H1 (cell line): Measurements from ENCODE around the gene MAGI1. TPM values are rescaled to one million over a fixed set of nuclear protein-coding genes. Genes with fewer than 3 reads are reported as not detected.

ENCODE experiments used
- CTCF ChIA-PET: fragments of 300-600 bp; sonication (Branson Sonifier 250); formaldehyde crosslinking; loops from one replicate; lab custom pipeline; 2021; ENCODE audit not compliant: partially characterized antibody; lab: Charles Lee
- POLR2A ChIA-PET: fragments of 300-600 bp; sonication (Branson Sonifier 250); formaldehyde crosslinking; loops from one replicate; lab custom pipeline; 2021; ENCODE audit warnings: inconsistent platforms; ENCODE audit not compliant: partially characterized antibody; lab: Charles Lee
- DNase-seq, 2 experiments: peaks; one replicate each; pipeline versions ENCODE4 v3.0.0 to v3.0.0-alpha.2; 2010 to 2022; ENCODE audit warnings: low spot score in 2 of 2, low read depth in 1 of 2, mixed read lengths in 1 of 2
- FAIRE-seq: peaks from 2 replicates; lab custom pipeline; 2011; peaks lifted over from hg19 to GRCh38; lab: Jason Lieb, UNC
- H2AFZ ChIP-seq: 2 replicates; pipeline ENCODE4 v1.8.1; 2012; ENCODE audit warnings: low read length, inconsistent platforms
- H2AK5ac ChIP-seq: 2 replicates; pipeline ENCODE4 v1.6.1; 2013; ENCODE audit warnings: low read depth, low read length
- H2BK120ac ChIP-seq: replicated peaks from 2 replicates; pipeline ENCODE3; 2013; ENCODE audit warnings: low read depth, low read length, inconsistent platforms
- H2BK12ac ChIP-seq: 2 replicates; pipeline ENCODE4 v1.6.1; 2013; ENCODE audit warnings: low read depth, low read length
- H2BK15ac ChIP-seq: 2 replicates; pipeline ENCODE4 v1.6.1; 2013; ENCODE audit warnings: low read length
- H2BK20ac ChIP-seq: 2 replicates; pipeline ENCODE4 v1.6.1; 2013; ENCODE audit warnings: low read length
- H2BK5ac ChIP-seq: 2 replicates; pipeline ENCODE4 v1.6.1; 2013; ENCODE audit warnings: low read depth, low read length
- H3K14ac ChIP-seq: 2 replicates; pipeline ENCODE4 v1.6.1; 2013; ENCODE audit warnings: inconsistent platforms; ENCODE audit not compliant: insufficient read length
- H3K18ac ChIP-seq: 2 replicates; pipeline ENCODE4 v1.6.1; 2013; ENCODE audit warnings: low read length; ENCODE audit errors: extremely low read depth
- H3K23ac ChIP-seq: 2 replicates; pipeline ENCODE4 v1.6.1; 2013; ENCODE audit warnings: inconsistent platforms; ENCODE audit not compliant: insufficient read length
- H3K23me2 ChIP-seq: 2 replicates; pipeline ENCODE4 v1.6.1; 2013; ENCODE audit warnings: low read depth, low read length
- H3K27ac ChIP-seq: 2 replicates; pipeline ENCODE4 v1.6.1; 2011; ENCODE audit warnings: low read depth, low read length, inconsistent platforms
- H3K27me3 ChIP-seq, 4 experiments: replicated peaks in 1 of 4; 1 replicate in 1 of 4; 2 replicates in 3 of 4; pipeline versions ENCODE4 v1.6.1 to v1.8.1; 2011 to 2013; ENCODE audit warnings: low read length in 3 of 4, mild to moderate bottlenecking in 3 of 4, inconsistent platforms in 2 of 4, mixed read lengths in 2 of 4, moderate library complexity in 1 of 4; ENCODE audit not compliant: control insufficient read depth in 3 of 4, insufficient read depth in 3 of 4; ENCODE audit errors: extremely low read depth in 1 of 4
- H3K36me3 ChIP-seq, 4 experiments: 2 replicates each; pipeline versions ENCODE4 v1.6.1 to v1.8.1; 2011 to 2013; ENCODE audit warnings: mild to moderate bottlenecking in 4 of 4, low read length in 3 of 4, moderate library complexity in 2 of 4, control low read depth in 1 of 4, inconsistent platforms in 1 of 4; ENCODE audit not compliant: insufficient read depth in 4 of 4, control insufficient read depth in 2 of 4
- H3K4ac ChIP-seq: replicated peaks from 2 replicates; pipeline ENCODE3; 2013; ENCODE audit warnings: low read length, low read depth, mixed read lengths, inconsistent platforms; ENCODE audit not compliant: insufficient read length
- H3K4me1 ChIP-seq, 4 experiments: replicated peaks in 1 of 4; 1 replicate in 1 of 4; 2 replicates in 3 of 4; pipeline versions ENCODE4 v1.6.1 to v1.8.1; 2011 to 2013; ENCODE audit warnings: low read length in 3 of 4, inconsistent platforms in 2 of 4, mixed read lengths in 1 of 4; ENCODE audit not compliant: insufficient read depth in 4 of 4, control insufficient read depth in 3 of 4
- H3K4me2 ChIP-seq, 2 experiments: 2 replicates each; pipeline versions ENCODE4 v1.6.1 to v1.8.1; 2011 to 2013; ENCODE audit warnings: low read depth in 2 of 2, low read length in 2 of 2, control low read depth in 1 of 2, inconsistent platforms in 1 of 2, mild to moderate bottlenecking in 1 of 2; ENCODE audit not compliant: insufficient read depth in 1 of 2
- H3K4me3 ChIP-seq, 4 experiments: fragments of 200-600, 300-600 bp in 1 of 4; sonication (generic), shearing (Covaris generic), sonication (Bioruptor Twin) in 1 of 4; 2 replicates each; pipeline versions ENCODE4 v1.5.1 to v1.8.1; 2011 to 2016; ENCODE audit warnings: low read length in 4 of 4, low read depth in 3 of 4, control low read depth in 2 of 4, inconsistent platforms in 2 of 4, mild to moderate bottlenecking in 2 of 4, mixed read lengths in 1 of 4, moderate library complexity in 1 of 4; ENCODE audit not compliant: insufficient read depth in 2 of 4; ENCODE audit errors: extremely low read depth in 1 of 4
- H3K56ac ChIP-seq: replicated peaks from 2 replicates; pipeline ENCODE3; 2013; ENCODE audit warnings: low read depth, mild to moderate bottlenecking, mixed read lengths, low read length, inconsistent platforms; ENCODE audit not compliant: insufficient read length
- H3K79me1 ChIP-seq: 2 replicates; pipeline ENCODE4 v1.6.1; 2013; ENCODE audit warnings: low read depth, low read length, control low read depth
- H3K79me2 ChIP-seq, 2 experiments: 2 replicates each; pipeline versions ENCODE4 v1.6.1 to v1.8.1; 2012 to 2013; ENCODE audit warnings: low read length in 2 of 2, mild to moderate bottlenecking in 2 of 2, inconsistent platforms in 1 of 2; ENCODE audit not compliant: insufficient read depth in 2 of 2, control insufficient read depth in 1 of 2
- H3K9ac ChIP-seq, 4 experiments: replicated peaks in 1 of 4; 1 replicate in 1 of 4; 2 replicates in 3 of 4; pipeline versions ENCODE4 v1.6.1 to v1.8.1; 2011 to 2013; ENCODE audit warnings: low read depth in 3 of 4, low read length in 3 of 4, control low read depth in 2 of 4, mild to moderate bottlenecking in 2 of 4, moderate library complexity in 2 of 4, inconsistent platforms in 1 of 4; ENCODE audit errors: extremely low read depth in 1 of 4
- H3K9me3 ChIP-seq, 2 experiments: 2 replicates each; pipeline versions ENCODE4 v1.6.1 to v1.8.1; 2012 to 2013; ENCODE audit warnings: mild to moderate bottlenecking in 2 of 2, moderate library complexity in 2 of 2, control low read depth in 1 of 2, inconsistent platforms in 1 of 2, low read depth in 1 of 2, low read length in 1 of 2, mixed read lengths in 1 of 2; ENCODE audit not compliant: insufficient read depth in 2 of 2
- H4K20me1 ChIP-seq, 2 experiments: replicated peaks in 1 of 2; 2 replicates each; pipeline versions ENCODE3 to v1.8.1; 2011 to 2013; ENCODE audit warnings: inconsistent platforms in 2 of 2, low read length in 2 of 2, mild to moderate bottlenecking in 1 of 2; ENCODE audit not compliant: insufficient read depth in 2 of 2, control insufficient read depth in 1 of 2
- H4K5ac ChIP-seq: 2 replicates; pipeline ENCODE4 v1.6.1; 2013; ENCODE audit warnings: low read length, low read depth, mixed read lengths, inconsistent platforms; ENCODE audit not compliant: insufficient read length
- H4K8ac ChIP-seq: 2 replicates; pipeline ENCODE4 v1.8.0; 2013; ENCODE audit warnings: mild to moderate bottlenecking, moderate library complexity, low read length, inconsistent platforms; ENCODE audit not compliant: insufficient read depth; ENCODE audit errors: extremely low read depth
- H4K91ac ChIP-seq: replicated peaks from 2 replicates; pipeline ENCODE3; 2013; ENCODE audit warnings: low read length, mixed read lengths, inconsistent platforms; ENCODE audit not compliant: insufficient read length
- EP300 ChIP-seq, 2 experiments: IDR thresholded peaks; 1 replicate in 1 of 2; 2 replicates in 1 of 2; pipeline ENCODE4 v1.6.1; 2011 to 2012; ENCODE audit warnings: low read depth in 2 of 2, low read length in 2 of 2, mild to moderate bottlenecking in 2 of 2, borderline replicate concordance in 1 of 2, inconsistent platforms in 1 of 2, moderate library complexity in 1 of 2
- KDM1A ChIP-seq: fragments of 200-600, 300-600 bp; sonication (generic); IDR thresholded peaks from 2 replicates; pipeline ENCODE4 v1.7.1; 2016; ENCODE audit warnings: mild to moderate bottlenecking, low read length, borderline replicate concordance
- MAX ChIP-seq: IDR thresholded peaks from 2 replicates; pipeline ENCODE4 v1.6.1; 2012; ENCODE audit warnings: inconsistent platforms
- POLR2A ChIP-seq, 2 experiments: IDR thresholded peaks; 1 replicate in 1 of 2; 2 replicates in 1 of 2; pipeline ENCODE4 v1.6.1; 2011; ENCODE audit warnings: low read depth in 2 of 2, low read length in 2 of 2, mild to moderate bottlenecking in 2 of 2; ENCODE audit errors: control extremely low read depth in 1 of 2
- POLR2AphosphoS5 ChIP-seq: IDR thresholded peaks from 2 replicates; pipeline ENCODE4 v1.6.1; 2011; ENCODE audit warnings: low read depth, low read length
- RBBP5 ChIP-seq: IDR thresholded peaks from 2 replicates; pipeline ENCODE4 v1.7.1; 2012; ENCODE audit warnings: low read depth, mild to moderate bottlenecking, inconsistent platforms, low read length, moderate library complexity, borderline replicate concordance
- SIX5 ChIP-seq: IDR thresholded peaks from 2 replicates; pipeline ENCODE4 v1.6.1; 2011; ENCODE audit warnings: mild to moderate bottlenecking, low read depth, low read length
- SRF ChIP-seq: IDR thresholded peaks from 2 replicates; pipeline ENCODE4 v1.6.1; 2011; ENCODE audit warnings: mild to moderate bottlenecking, low read depth, low read length, moderate library complexity
- TAF7 ChIP-seq: optimal IDR thresholded peaks from 2 replicates; pipeline ENCODE3; 2011; ENCODE audit warnings: low read depth, mild to moderate bottlenecking, inconsistent platforms, low read length, moderate library complexity, borderline replicate concordance
- TBP ChIP-seq: IDR thresholded peaks from 2 replicates; pipeline ENCODE4 v1.6.1; 2011; ENCODE audit warnings: low read depth, low read length, improper control_type of control experiment
- ZNF274 ChIP-seq: IDR thresholded peaks from 2 replicates; pipeline ENCODE4 v1.7.0; 2012; ENCODE audit warnings: low read length, borderline replicate concordance; ENCODE audit errors: extremely low read depth
- whole genome bisulfite sequencing, 2 experiments: shearing (Covaris generic) in 1 of 2; methylation state at CpG; one replicate each; pipeline versions ENCODE4 v1.1.6 to v1.1.7; 2013 to 2015; ENCODE audit warnings: low lambda C conversion rate in 2 of 2, mixed read lengths in 2 of 2, inconsistent platforms in 1 of 2, low coverage in 1 of 2, missing lambda C conversion rate in 1 of 2; ENCODE audit not compliant: insufficient replicate concordance in 2 of 2, insufficient coverage in 1 of 2, insufficient read length in 1 of 2; ENCODE audit errors: extremely low coverage in 1 of 2, missing lambda C conversion rate in 1 of 2; 5-methylcytosine and 5-hydroxymethylcytosine counted together
- polyA plus RNA-seq, 7 experiments: library from polyadenylated mRNA; depleted of rRNA in 3 of 7; stranded (reverse) in 5 of 7; unstranded in 2 of 7; fragments of >200 nt in 5 of 7; fragments of 200-250 nt in 2 of 7; gene quantifications; 1 replicate in 5 of 7; 2 replicates in 1 of 7; 4 replicates in 1 of 7; pipeline versions ENCODE4 v1.2.1 to v1.2.3, GENCODE V29; 2011 to 2013; ENCODE audit warnings: missing spikeins in 2 of 7, mixed read lengths in 2 of 7
- total RNA-seq: library from RNA; stranded (reverse); fragmentation: NEBNext Ultra II Directional; extraction: Animal tissue kit (Norgen Biotek cat#: 25700); gene quantifications from 2 replicates; pipeline ENCODE4 v1.2.1, GENCODE V29; 2021

MAGI1 gene
- total and polyA plus RNA-seq, 2 of the 8 experiments (the other 6 are each of a cell fraction or from before 2014, with no cell fraction given), result 19.8 to 78.0 TPM

- POLR2A ChIA-PET, result no interaction called here
- H4K20me1 ChIP-seq, result no peaks in the 10 kb centered on the region
- peaks cover 0 to 3% (median 1%) of the 10 kb centered on the region in 4 experiments; a peak in 3 of 7 replicates for H3K4me1 ChIP-seq
- no peak overlapping the region for H3K9ac ChIP-seq
- H2BK15ac ChIP-seq, result no peak overlapping the region
- no peaks in the 10 kb centered on the region; the same call in 1 of the 2 replicates for H3K23me2 ChIP-seq
- DNase-seq (no peak), FAIRE-seq (no peak)
- H3K4ac ChIP-seq, result no peak overlapping the region
- H4K5ac ChIP-seq, result no peak overlapping the region
- H2BK120ac ChIP-seq, result no peak overlapping the region
- no peak overlapping the region for H2BK12ac ChIP-seq
- H4K8ac ChIP-seq, result no peak overlapping the region
- no peak overlapping the region for H2BK20ac ChIP-seq
- H3K9me3 ChIP-seq, result no peaks in the 10 kb centered on the region
- H2AFZ ChIP-seq, result no peak overlapping the region
- H3K14ac ChIP-seq, result no peak overlapping the region
- H3K56ac ChIP-seq, result no peak overlapping the region
- 97% methylated on average over 3 of the region's 3 CpGs; no CpG with 5 or more reads in 1 of the 2 experiments for WGBS, 2 experiments
- no peak overlapping the region for H2BK5ac ChIP-seq
- no peak overlapping the region for H2AK5ac ChIP-seq
- no peaks in the 10 kb centered on the region for H3K79me2 ChIP-seq
- CTCF ChIA-PET, result interaction anchor here (0.6 to 3.6 kb wide), 16 partner anchors 11 to 906 kb away, joined by 3 to 17 read pairs (median 8); no protein-coding TSS in a partner anchor
- no peak overlapping the region for H3K23ac ChIP-seq
- H3K4me3 ChIP-seq, result no peak overlapping the region
- H3K27ac ChIP-seq, result no peak overlapping the region
- H3K27me3 ChIP-seq, result no peaks in the 10 kb centered on the region
- H3K4me2 ChIP-seq, result no peak overlapping the region
- H3K18ac ChIP-seq, result no peak overlapping the region
- no peaks in the 10 kb centered on the region for H3K79me1 ChIP-seq
- no peak overlapping the region for H4K91ac ChIP-seq
- peaks cover 6 to 61% (median 25%) of the 10 kb centered on the region in 4 experiments; a peak in 7 of 8 replicates for H3K36me3 ChIP-seq
- TF ChIP-seq TBP (no peak), RBBP5 (no peak), ZNF274 (no peak), POLR2A (IDR thresholded peaks at IDR 0.05; ENCODE audit: control extremely low read depth in 1 of 2, low read depth in 2 of 2, low read length in 2 of 2) (no peak), TAF7 (no peak), MAX (no peak), EP300 (IDR thresholded peaks at IDR 0.05; ENCODE audit: borderline replicate concordance in 1 of 2, low read depth in 2 of 2, low read length in 2 of 2) (no peak), POLR2AphosphoS5 (no peak), SRF (no peak), SIX5 (no peak), KDM1A (no peak)
Measured at GRCh38 chr3:65438096-65438495, 600.6 kb downstream of the MAGI1 start.
